ENCODE results near the gene TRAPPC2L.

TRAPPC2L gene

GRCh38 chr16:88859381-88860091 is 2.6 kb downstream of the TRAPPC2L start:
- no peak for DNase-seq (ENCODE audit: low read depth)

GRCh38 chr16:88861359-88861758 is 4.4 kb downstream of the TRAPPC2L start:
- DNase-seq (ENCODE audit: low read depth), result no peak

GRCh38 chr16:88862968-88863367 is 6.0 kb downstream of the TRAPPC2L start:
- DNase-seq (ENCODE audit: low read depth), result no peak

DNA sequence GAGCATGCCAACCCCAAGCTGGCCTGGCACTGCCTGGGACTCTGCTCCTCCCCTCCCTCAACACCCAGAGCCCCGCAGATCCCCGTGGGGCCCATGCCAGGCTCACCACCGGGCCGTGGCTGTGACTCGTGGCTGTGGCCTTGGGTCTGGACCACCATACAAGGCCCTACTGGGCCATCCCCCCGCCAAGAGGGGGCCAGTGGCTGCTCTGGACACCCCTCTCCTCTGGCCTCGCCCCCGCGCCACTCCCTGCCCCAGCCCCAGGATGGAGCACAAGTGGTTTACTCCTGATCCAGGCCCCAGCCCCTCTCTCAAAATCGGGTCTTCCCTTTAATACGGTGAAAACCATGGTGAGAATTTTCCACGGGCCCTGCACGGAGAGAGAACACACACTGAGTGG is 6.5 kb downstream of the TRAPPC2L start:
- DNase-seq (ENCODE audit: low read depth), result no peak

- DNase-seq (ENCODE audit: low read depth), result no peak
Measured at GRCh38 chr16:88864099-88864498, 7.2 kb downstream of the TRAPPC2L start.

DNA sequence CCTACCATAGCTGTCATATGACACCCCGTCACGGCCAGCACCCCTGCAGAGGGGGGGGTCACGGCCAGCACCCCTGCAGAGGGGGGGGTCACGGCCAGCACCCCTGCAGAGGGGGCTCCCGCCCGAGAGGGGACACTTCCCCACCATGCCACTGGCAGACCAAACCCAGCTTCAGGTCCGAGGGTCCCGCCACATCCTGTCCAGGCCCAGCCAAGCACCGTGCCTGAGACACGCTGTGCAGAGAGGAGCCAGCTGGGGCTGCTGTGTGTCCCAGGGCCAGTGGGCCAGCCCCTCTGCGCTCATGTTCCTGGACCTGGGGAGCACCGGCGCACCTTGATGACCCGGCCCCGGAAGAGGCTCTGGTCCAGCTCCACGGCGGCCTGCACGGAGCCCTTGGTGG is 7.6 kb downstream of the TRAPPC2L start:
- DNase-seq (ENCODE audit: low read depth), result no peak

GRCh38 chr16:88865310-88865709 is 8.4 kb downstream of the TRAPPC2L start:
- DNase-seq (ENCODE audit: low read depth), result no peak

GRCh38 chr16:88865742-88866141 is 8.8 kb downstream of the TRAPPC2L start:
- DNase-seq (ENCODE audit: low read depth), result no peak

DNA sequence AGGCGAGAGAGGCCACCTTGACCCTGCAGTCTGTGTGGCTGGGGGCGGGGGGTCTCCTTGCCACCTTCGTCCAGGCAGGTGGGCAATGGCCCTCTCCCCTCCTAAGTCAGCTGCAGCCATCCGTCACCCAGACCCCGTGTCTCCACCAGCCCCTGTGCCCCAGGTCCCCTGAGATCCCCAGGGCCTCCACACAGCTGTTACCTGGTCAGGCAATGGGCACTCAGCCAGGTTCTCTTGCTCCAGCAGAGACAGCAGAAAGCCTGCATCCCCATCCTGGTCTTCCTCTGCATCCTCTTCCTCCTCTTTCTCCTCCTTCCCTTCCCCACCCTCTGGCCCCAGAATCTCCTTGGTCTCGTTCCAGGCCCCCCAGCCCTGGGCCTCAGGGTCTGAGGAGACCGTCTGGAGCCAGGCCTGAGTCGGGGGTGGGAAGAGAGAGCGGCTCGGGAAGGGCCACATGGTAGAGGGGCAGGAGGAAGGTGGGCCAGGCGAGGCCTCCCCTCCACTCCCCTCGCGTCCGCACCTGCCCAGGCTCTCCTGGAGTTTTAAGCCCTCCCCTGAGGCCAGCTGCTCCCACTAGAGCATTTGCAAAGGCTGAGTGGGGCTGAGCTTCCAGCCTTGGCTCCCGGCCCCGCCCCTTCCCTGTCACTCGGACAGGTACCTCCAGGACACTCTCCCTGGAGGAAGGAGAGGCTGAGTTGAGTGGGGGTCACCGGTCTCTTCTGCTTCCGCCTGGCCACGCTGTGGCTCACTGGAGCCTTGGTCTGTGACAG is 9.4 kb downstream of the TRAPPC2L start, which contains the start of gene PABPN1L:
Gene PABPN1L (minus strand): TSS at position 510 of the 770 bp plus-strand sequence. CDS start 54 bp downstream, at position 456.
- no peak for DNase-seq (ENCODE audit: low read depth)

DNA sequence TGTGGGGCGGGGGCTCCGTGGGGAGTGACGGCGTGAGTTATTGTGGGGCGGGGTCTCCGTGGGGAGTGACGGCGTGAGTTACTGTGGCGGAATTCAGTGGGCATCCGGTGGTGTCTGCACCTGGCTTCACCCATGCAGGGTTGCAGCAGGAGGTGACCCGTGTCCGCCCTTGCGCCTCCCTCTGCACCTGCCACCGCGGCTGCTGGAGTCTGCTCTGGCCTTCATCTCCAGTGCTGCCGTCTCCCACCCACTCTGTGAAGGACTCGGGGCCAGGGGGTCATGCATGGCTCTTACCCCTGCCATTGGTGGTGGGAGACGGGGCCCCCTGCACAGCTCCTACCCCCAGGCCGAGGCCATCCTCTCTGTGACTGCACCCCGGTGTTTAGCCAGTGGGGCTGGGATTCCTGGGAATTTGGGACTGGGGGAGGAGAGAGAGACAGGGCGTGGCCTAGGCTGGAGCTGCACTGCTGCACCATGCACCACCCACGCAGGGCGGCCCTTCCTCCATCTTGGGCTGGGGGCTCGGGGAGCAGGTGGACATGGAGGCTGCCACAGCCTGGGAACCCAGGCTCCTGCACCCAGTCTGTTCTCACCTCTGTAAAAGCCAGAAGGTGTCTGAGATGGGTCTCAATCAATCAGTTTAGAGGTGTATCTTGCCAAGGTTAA is 10.8 kb downstream of the TRAPPC2L start:
- no peak for DNase-seq (ENCODE audit: low read depth)

- DNase-seq (ENCODE audit: low read depth), result no peak
Measured at GRCh38 chr16:88868974-88869672, 12.2 kb downstream of the TRAPPC2L start.

GRCh38 chr16:88869673-88869980 is 12.7 kb downstream of the TRAPPC2L start:
- no peak for DNase-seq (ENCODE audit: low read depth)

DNA sequence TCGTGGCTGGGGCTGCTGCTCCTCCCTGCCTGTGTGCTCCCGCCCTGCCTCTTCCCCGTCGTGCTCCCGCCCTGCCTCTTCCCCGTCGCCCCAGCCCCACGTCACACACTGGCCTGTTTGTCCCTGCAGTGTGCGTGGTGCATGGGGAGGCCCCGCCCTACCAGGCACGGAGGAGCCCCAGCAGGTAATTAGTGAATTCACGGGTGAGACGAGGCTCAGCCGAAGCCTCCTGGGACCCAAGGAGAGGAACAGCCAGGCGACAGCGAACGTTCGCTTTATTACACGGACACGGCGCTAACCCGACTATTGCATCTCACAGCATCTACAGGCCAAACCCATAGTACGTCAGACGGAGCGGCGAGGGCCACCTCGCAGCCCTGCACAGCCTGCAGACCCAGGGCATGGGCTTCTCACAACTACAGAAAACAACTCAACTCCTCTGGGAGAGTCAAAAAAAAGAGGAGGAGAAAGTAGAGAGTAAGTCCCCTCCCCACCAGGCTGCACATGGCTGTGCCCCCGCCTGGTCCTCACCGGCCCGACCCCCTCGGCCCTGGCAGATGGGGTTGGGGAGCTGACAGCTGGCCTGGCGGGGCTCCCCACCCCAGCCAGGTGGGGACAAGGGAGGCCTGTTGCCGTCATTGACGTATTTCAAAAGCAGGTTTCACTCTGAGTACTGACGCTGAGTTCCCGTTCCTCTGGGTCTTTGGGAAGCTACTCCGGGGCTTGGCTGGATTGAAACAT is 13.9 kb downstream of the TRAPPC2L start:
- no peak for DNase-seq (ENCODE audit: low read depth)

GRCh38 chr16:88871349-88871702 is 14.4 kb downstream of the TRAPPC2L start:
- no peak for DNase-seq (ENCODE audit: low read depth)

GRCh38 chr16:88871730-88872416 is 14.9 kb downstream of the TRAPPC2L start:
- DNase-seq (ENCODE audit: low read depth), result no peak

- DNase-seq (ENCODE audit: low read depth), result no peak
Measured at GRCh38 chr16:88872650-88873331, 15.9 kb downstream of the TRAPPC2L start.

- no peak for DNase-seq (ENCODE audit: low read depth)
Measured at GRCh38 chr16:88874938-88875599, 18.1 kb downstream of the TRAPPC2L start.

DNA sequence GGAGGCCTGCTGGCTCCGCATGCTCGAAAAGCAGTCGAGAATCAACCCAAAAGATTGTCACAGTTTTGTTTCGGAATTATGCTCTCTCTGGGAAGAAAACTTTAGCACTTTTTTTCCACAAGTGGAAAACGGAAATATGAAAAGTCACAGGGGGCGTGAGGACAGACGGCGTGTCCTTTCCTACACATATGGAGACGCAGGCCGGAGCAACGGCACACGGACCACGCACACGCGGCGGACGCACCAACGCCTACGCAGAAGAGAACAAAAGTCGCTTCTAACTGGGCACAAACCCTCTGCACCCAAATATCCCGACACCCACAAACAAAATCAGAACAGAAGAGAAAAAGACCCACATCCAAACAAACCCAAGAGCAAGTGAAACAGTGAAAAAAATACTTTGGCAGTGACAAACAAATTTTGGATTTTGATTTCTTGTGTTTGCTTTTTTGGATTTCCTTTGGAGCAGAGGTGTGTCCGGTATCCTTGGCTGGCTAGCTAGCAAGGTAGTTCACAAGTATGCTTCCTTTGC is 18.8 kb downstream of the TRAPPC2L start:
- DNase-seq (ENCODE audit: low read depth), result no peak

- no peak for DNase-seq (ENCODE audit: low read depth)
Measured at GRCh38 chr16:88876942-88877526, 20.1 kb downstream of the TRAPPC2L start.
